A673 (cell line): ENCODE results near the gene COMT. TPM values are rescaled to one million over a fixed set of nuclear protein-coding genes. Genes with fewer than 3 reads are reported as not detected.

Experiments
- BruUV-seq: library from RNA; stranded (reverse); fragments of 400-500 nt; replicated peaks from 2 replicates; lab custom pipeline; 2021; lab: Mats Ljungman, UMichigan
- CTCF ChIA-PET: fragments of 300-600 bp; sonication (Branson Sonifier 250); formaldehyde crosslinking; loops from one replicate; lab custom pipeline; 2022; ENCODE audit warnings: antibody characterized with exemption; lab: Charles Lee
- POLR2A ChIA-PET: fragments of 300-600 bp; sonication (Branson Sonifier 250); formaldehyde crosslinking; loops from one replicate; lab custom pipeline; 2022; ENCODE audit warnings: antibody characterized with exemption; ENCODE audit not compliant: low non-redundant PET; lab: Charles Lee
- DNase-seq: peaks from one replicate; pipeline ENCODE4 v3.0.0-alpha.2; 2015; ENCODE audit warnings: low spot score
- H3K27ac ChIP-seq: fragments of 200-600 bp; sonication (generic); 2 replicates; pipeline ENCODE4 v1.5.1; 2016; ENCODE audit warnings: mixed run types, low read depth, mild to moderate bottlenecking, mixed read lengths, antibody characterized with exemption, low read length; ENCODE audit not compliant: poor library complexity, severe bottlenecking
- H3K27me3 ChIP-seq: fragments of 200-600 bp; sonication (generic); replicated peaks from 2 replicates; pipeline ENCODE4 v1.6.1; 2017; ENCODE audit warnings: mixed run types, low read depth, mild to moderate bottlenecking, mixed read lengths, antibody characterized with exemption, low read length; ENCODE audit not compliant: insufficient read depth, poor library complexity
- H3K36me3 ChIP-seq: fragments of 200-600 bp; sonication (generic); 2 replicates; pipeline ENCODE4 v1.6.1; 2016; ENCODE audit warnings: mixed run types, mild to moderate bottlenecking, mixed read lengths, antibody characterized with exemption, low read length; ENCODE audit not compliant: insufficient read depth, poor library complexity, severe bottlenecking
- H3K4me1 ChIP-seq: fragments of 200-600 bp; sonication (generic); 2 replicates; pipeline ENCODE4 v1.6.1; 2017; ENCODE audit warnings: mixed run types, mild to moderate bottlenecking, mixed read lengths, antibody characterized with exemption, low read length; ENCODE audit not compliant: insufficient read depth, poor library complexity, severe bottlenecking
- H3K4me3 ChIP-seq: fragments of 200-600 bp; sonication (generic); 2 replicates; pipeline ENCODE4 v1.5.1; 2016; ENCODE audit warnings: low read depth, mixed run types, mild to moderate bottlenecking, mixed read lengths, low read length; ENCODE audit not compliant: poor library complexity, severe bottlenecking
- H3K9me3 ChIP-seq: fragments of 200-600 bp; sonication (generic); 2 replicates; pipeline ENCODE4 v1.6.1; 2016; ENCODE audit warnings: mixed run types, low read depth, mild to moderate bottlenecking, mixed read lengths, antibody characterized with exemption, low read length; ENCODE audit not compliant: poor library complexity, severe bottlenecking
- CTCF ChIP-seq: fragments of 300-800, 200-600 bp; sonication (generic); conservative IDR thresholded peaks from 2 replicates; pipeline ENCODE4 v1.5.1; 2017; ENCODE audit warnings: low read depth, mild to moderate bottlenecking, antibody characterized with exemption, low read length, moderate library complexity, mixed read lengths
- EZH2 ChIP-seq: fragments of 200-600 bp; sonication (generic); IDR thresholded peaks from 2 replicates; pipeline ENCODE4 v1.6.1; 2017; ENCODE audit warnings: borderline replicate concordance, low read depth, mild to moderate bottlenecking, mixed read lengths, antibody characterized with exemption, low read length; ENCODE audit not compliant: poor library complexity, severe bottlenecking
- intact Hi-C: fragments of 100-400 bp; cut with micrococcal nuclease; formaldehyde crosslinking; loops from one replicate; pipeline ENCODE4 v1.10.0; 2022; ENCODE audit not compliant: unreplicated experiment
- total RNA-seq: library from RNA; stranded (reverse); gene quantifications from 2 replicates; pipeline ENCODE4 v1.2.3, GENCODE V29; 2021

COMT gene
- total RNA-seq, 1 experiment from 2014 or later, result 87.8 TPM

GRCh38 chr22:20002128-20002527, 60.6 kb downstream of the COMT start:
- DNase-seq, result no peak
- H3K9me3 ChIP-seq, result peaks cover 15% of the 10 kb centered on the region
- no peak overlapping the region for H3K27ac ChIP-seq
- TF ChIP-seq EZH2 (no peak), CTCF (no peak)
- H3K36me3 ChIP-seq, result no peaks in the 10 kb centered on the region
- intact Hi-C loops, result no loop called here
- H3K4me3 ChIP-seq, result no peak overlapping the region
- ChIA-PET POLR2A (no interaction called here), CTCF (no interaction called here)
- H3K27me3 ChIP-seq, result no peaks in the 10 kb centered on the region
- no TSS peak for BruUV-seq
- peaks cover 6% of the 10 kb centered on the region for H3K4me1 ChIP-seq

GRCh38 chr22:20002636-20003035, 61.1 kb downstream of the COMT start:
- TF ChIP-seq EZH2 (no peak), CTCF (no peak)
- Histone ChIP-seq H3K4me3 (no peak overlapping the region), H3K4me1 (peaks cover 6% of the 10 kb centered on the region), H3K27me3 (no peaks in the 10 kb centered on the region), H3K27ac (no peak overlapping the region), H3K36me3 (no peaks in the 10 kb centered on the region), H3K9me3 (peaks cover 15% of the 10 kb centered on the region)
- ChIA-PET POLR2A (no interaction called here), CTCF (no interaction called here)
- DNase-seq, result no peak
- no TSS peak for BruUV-seq
- intact Hi-C loops, result no loop called here

GRCh38 chr22:20003304-20003703, 61.7 kb downstream of the COMT start:
- POLR2A ChIA-PET, result no interaction called here
- TF ChIP-seq EZH2 (no peak), CTCF (no peak)
- no peak for DNase-seq
- peaks cover 4% of the 10 kb centered on the region for H3K4me1 ChIP-seq
- no TSS peak for BruUV-seq
- CTCF ChIA-PET, result no interaction called here
- intact Hi-C loops, result no loop called here
- no peak overlapping the region for H3K4me3 ChIP-seq
- H3K36me3 ChIP-seq, result no peaks in the 10 kb centered on the region
- no peak overlapping the region for H3K27ac ChIP-seq
- peaks cover 15% of the 10 kb centered on the region for H3K9me3 ChIP-seq
- H3K27me3 ChIP-seq, result no peaks in the 10 kb centered on the region
